Suprapubic skin (tissue), 4 donors: ENCODE results near the gene TBC1D14. TPM values are rescaled to one million over a fixed set of nuclear protein-coding genes. Genes with fewer than 3 reads are reported as not detected.
"Not testable (repeated sequence)": the region's sequence is repeated elsewhere in the genome, so short reads cannot be mapped to it uniquely, and the experiment has no call there.

Experiments used
- DNase-seq, 2 donors: peaks; one replicate each; pipeline ENCODE4 v3.0.0-alpha.2; 2019; ENCODE audit warnings: low spot score in 2 of 2
- H3K27ac ChIP-seq: fragments of 200-600 bp; sonication (generic); one replicate; pipeline ENCODE4 v1.5.1; 2019
- H3K27me3 ChIP-seq: fragments of 200-600 bp; sonication (generic); one replicate; pipeline ENCODE4 v1.5.1; 2019
- H3K36me3 ChIP-seq: fragments of 200-600 bp; sonication (generic); one replicate; pipeline ENCODE4 v1.5.1; 2019
- H3K4me1 ChIP-seq: fragments of 200-600 bp; sonication (generic); one replicate; pipeline ENCODE4 v1.5.1; 2019
- H3K4me3 ChIP-seq: fragments of 200-600 bp; sonication (generic); one replicate; pipeline ENCODE4 v1.5.1; 2019; ENCODE audit warnings: mild to moderate bottlenecking
- H3K9me3 ChIP-seq: fragments of 200-600 bp; sonication (generic); one replicate; pipeline ENCODE4 v1.5.1; 2019
- EP300 ChIP-seq: sonication (generic); formaldehyde crosslinking; IDR thresholded peaks from one replicate; pipeline ENCODE4 v1.6.1; 2017; ENCODE audit warnings: antibody characterized with exemption
- POLR2A ChIP-seq, 2 donors: fragments of 450-650 bp; IDR thresholded peaks; one replicate each; pipeline ENCODE4 v1.6.1; 2017; ENCODE audit warnings: antibody characterized with exemption in 2 of 2, mild to moderate bottlenecking in 2 of 2, moderate library complexity in 2 of 2
- POLR2AphosphoS5 ChIP-seq, 3 donors: sonication (generic); formaldehyde crosslinking; IDR thresholded peaks; one replicate each; pipeline ENCODE4 v1.6.1; 2017; ENCODE audit warnings: antibody characterized with exemption in 3 of 3
- WGBS: methylation state at CpG from one replicate; pipeline ENCODE4 v1.1.5; 2018; 5-methylcytosine and 5-hydroxymethylcytosine counted together
- total RNA-seq, 4 donors: library from RNA; depleted of rRNA; stranded (reverse); fragments of >200 nt; gene quantifications; one replicate each; pipeline ENCODE4 v1.1.0, GENCODE V29; 2016
- TF ChIP-seq, protein P1 (sequence below), 2 donors: fragments of 200-600 bp in 1 of 2; fragments of 450-650 bp in 1 of 2; sonication (generic) in 1 of 2; IDR thresholded peaks; one replicate each; pipeline ENCODE4 v1.5.1; 2016 to 2019; ENCODE audit warnings: antibody characterized with exemption in 2 of 2, mild to moderate bottlenecking in 1 of 2, moderate library complexity in 1 of 2

Gene TBC1D14
- total RNA-seq, 4 donors from 2014 or later = 55.0 to 111 (median 97.9) TPM

DNA sequence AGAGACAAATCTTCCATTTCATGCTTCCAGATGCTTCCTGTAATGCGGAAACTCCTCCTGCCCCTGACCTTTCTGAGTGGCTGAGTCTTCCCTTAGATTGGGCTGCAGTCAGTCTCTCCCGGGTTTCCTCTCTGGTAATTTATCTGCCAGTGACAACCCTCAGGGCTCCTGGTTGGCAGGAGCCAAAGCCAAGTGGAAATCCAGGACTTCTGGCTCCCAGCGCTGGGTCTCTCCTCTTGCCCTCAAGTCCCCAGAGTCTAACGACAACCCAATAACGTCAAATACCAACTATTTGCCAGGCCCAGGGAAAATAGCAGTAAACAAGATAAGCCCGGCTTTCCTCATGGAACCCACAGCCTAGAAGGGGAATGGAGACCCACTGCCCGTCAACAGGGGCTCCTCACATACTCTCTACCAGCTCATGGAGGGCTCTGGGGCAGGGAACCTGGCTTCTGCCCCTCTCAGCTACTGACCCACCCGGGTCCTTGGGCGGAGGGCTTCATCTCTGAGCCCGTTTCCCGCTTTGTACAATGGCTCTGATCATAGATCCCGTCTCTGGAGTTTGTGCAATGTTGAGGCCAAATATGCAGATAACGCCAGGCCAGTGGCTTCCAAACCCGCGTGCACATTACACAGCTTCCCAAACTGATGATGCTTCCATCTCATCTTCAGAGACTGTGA, 1.1 kb upstream of the TBC1D14 start:
- peak in 1 of 2 donors; percentile 63 for DNase-seq
- Histone ChIP-seq H3K9me3 (no peaks in the 10 kb centered on the region), H3K4me1 (peaks cover 44% of the 10 kb centered on the region), H3K27ac (peak overlapping the region; percentile 97), H3K36me3 (no peaks in the 10 kb centered on the region), H3K27me3 (no peaks in the 10 kb centered on the region), H3K4me3 (peak overlapping the region; percentile 70)
- 19% methylated on average over 15 of the region's 15 CpGs for WGBS
- TF ChIP-seq POLR2A (IDR thresholded peaks at IDR 0.05) (no peak), POLR2AphosphoS5 (IDR thresholded peaks at IDR 0.05) (no peak), EP300 (no peak)
- TF ChIP-seq, protein P1, sequence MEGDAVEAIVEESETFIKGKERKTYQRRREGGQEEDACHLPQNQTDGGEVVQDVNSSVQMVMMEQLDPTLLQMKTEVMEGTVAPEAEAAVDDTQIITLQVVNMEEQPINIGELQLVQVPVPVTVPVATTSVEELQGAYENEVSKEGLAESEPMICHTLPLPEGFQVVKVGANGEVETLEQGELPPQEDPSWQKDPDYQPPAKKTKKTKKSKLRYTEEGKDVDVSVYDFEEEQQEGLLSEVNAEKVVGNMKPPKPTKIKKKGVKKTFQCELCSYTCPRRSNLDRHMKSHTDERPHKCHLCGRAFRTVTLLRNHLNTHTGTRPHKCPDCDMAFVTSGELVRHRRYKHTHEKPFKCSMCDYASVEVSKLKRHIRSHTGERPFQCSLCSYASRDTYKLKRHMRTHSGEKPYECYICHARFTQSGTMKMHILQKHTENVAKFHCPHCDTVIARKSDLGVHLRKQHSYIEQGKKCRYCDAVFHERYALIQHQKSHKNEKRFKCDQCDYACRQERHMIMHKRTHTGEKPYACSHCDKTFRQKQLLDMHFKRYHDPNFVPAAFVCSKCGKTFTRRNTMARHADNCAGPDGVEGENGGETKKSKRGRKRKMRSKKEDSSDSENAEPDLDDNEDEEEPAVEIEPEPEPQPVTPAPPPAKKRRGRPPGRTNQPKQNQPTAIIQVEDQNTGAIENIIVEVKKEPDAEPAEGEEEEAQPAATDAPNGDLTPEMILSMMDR (IDR thresholded peaks at IDR 0.05) = no peak

DNA sequence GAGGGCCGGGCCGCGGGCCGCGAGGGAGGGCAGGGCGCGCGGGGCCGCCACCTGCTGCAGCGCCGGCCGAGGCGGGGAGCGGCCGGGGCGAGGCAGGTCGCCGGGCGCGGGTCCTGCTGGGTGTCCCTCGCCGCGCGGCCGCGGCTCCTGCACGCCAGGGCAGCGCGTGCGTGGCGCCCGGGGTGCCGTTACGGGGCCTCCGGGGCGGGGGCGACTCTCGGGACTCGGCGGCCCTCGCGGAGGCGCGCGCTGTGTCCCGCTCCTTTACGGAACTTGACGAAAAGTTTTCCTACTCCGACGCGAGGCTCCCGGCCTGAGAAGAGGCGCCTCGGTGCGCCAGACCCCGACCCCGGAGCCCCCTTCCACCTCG, 329 bp downstream of the TBC1D14 start:
- Histone ChIP-seq H3K27me3 (no peaks in the 10 kb centered on the region), H3K36me3 (no peaks in the 10 kb centered on the region), H3K9me3 (no peaks in the 10 kb centered on the region), H3K4me1 (peaks cover 44% of the 10 kb centered on the region), H3K27ac (peak overlapping the region; percentile 97), H3K4me3 (peak overlapping the region; percentile 70)
- TF ChIP-seq POLR2AphosphoS5 (IDR thresholded peaks at IDR 0.05) (no peak), POLR2A (IDR thresholded peaks at IDR 0.05) (no peak), EP300 (no peak)
- TF ChIP-seq, protein P1 (IDR thresholded peaks at IDR 0.05) = no peak
- no peak for DNase-seq
- WGBS = no CpG with 5 or more reads among the region's 58 CpGs

DNA sequence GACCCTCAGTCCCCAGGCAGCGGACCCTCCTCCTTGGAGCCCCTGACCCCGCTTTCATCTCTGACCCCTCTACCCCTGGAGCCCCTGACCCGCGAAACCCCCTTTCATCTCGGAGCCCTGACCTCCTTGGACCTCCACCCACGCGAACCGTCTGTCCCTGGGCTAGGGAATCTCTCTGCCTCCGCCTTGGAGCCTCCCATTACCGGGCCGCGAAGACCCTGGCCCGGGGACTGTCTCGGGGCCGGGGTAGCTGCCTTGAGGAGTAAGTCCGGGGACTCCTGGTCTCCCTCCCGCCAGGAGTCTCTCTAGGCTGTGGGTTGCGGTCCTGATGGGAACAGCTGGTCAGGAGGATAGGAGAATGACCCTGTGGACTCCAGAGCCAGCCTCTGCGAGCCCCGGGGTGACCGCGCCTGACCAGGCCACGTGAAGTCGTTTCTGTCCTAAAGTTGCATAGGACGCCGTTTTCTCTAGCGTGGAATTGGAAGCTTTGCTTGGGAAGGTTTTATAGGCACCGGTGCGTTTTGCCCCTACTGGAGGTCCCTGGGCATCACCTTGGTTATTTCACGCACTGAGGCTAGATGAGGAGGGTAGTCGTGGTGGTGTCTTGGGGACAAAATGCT, 824 bp downstream of the TBC1D14 start:
- H3K27ac ChIP-seq = peak overlapping the region; percentile 97

DNA sequence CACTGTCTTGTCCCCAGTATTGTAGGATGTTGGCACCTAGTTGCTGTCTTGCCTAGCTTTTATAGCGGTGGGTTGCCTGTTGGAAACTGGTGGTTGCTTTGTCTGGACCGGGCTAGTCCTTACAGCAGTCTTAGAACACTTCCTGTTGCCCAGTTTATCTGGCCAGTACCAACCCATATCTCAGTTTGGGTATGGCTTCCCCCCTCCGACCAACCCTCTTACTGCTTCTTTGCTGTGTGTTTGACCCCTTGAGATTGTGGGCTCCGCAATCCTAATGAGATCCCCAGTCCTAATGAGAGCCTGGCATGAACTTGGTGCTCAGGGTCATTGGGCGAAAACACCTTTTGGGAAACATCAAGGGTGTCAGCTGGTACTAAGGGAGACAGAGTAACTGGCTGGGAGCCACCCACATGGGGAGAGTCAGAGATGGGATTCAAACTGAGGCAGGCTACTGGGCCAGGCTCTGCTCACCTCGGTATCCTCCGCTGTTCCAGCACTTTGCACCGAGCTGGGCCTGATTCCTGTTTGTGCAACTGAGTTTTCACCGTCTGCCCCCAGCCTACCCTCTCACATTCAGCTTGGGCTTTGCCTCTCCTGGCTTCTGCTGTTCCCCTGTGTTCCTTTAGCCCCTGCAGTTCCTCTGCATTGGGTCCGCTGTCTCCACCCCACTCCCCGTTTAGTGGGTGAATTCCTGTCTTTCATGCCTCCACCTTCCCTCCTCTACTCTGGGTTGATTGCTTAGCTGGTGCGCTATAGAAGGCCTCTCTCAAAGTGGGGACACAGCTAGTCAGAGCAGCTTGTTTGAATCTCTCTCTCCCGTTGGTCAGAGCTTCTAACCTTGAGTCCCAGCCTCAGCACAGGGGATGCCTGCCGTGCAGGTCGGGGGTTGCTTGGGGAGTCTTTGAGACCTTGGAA, 1.6 kb downstream of the TBC1D14 start:
- no peaks in the 10 kb centered on the region for H3K36me3 ChIP-seq
- no peaks in the 10 kb centered on the region for H3K9me3 ChIP-seq
- H3K27ac ChIP-seq = peak overlapping the region; percentile 97
- H3K4me3 ChIP-seq = peak overlapping the region; percentile 70
- DNase-seq = peak in 1 of 2 donors; percentile 29
- 84% methylated on average over 15 of the region's 15 CpGs for WGBS
- TF ChIP-seq POLR2A (IDR thresholded peaks at IDR 0.05) = no peak
- no peak for TF ChIP-seq POLR2AphosphoS5 (IDR thresholded peaks at IDR 0.05)
- no peak for TF ChIP-seq EP300
- TF ChIP-seq, protein P1 (IDR thresholded peaks at IDR 0.05) = no peak
- H3K27me3 ChIP-seq = no peaks in the 10 kb centered on the region
- peaks cover 43% of the 10 kb centered on the region for H3K4me1 ChIP-seq

More for the DNA sequence above, 824 bp downstream of the TBC1D14 start:
- no peak for DNase-seq
- peak overlapping the region; percentile 70 for H3K4me3 ChIP-seq
- WGBS = 37% methylated on average over 11 of the region's 31 CpGs
- no peaks in the 10 kb centered on the region for H3K27me3 ChIP-seq
- no peaks in the 10 kb centered on the region for H3K9me3 ChIP-seq
- TF ChIP-seq POLR2A (IDR thresholded peaks at IDR 0.05) (peak in 1 of 2 donors; percentile 30), EP300 (no peak), POLR2AphosphoS5 (IDR thresholded peaks at IDR 0.05) (no peak)
- TF ChIP-seq, protein P1 (IDR thresholded peaks at IDR 0.05) = no peak
- H3K4me1 ChIP-seq = peaks cover 44% of the 10 kb centered on the region
- no peaks in the 10 kb centered on the region for H3K36me3 ChIP-seq

DNA sequence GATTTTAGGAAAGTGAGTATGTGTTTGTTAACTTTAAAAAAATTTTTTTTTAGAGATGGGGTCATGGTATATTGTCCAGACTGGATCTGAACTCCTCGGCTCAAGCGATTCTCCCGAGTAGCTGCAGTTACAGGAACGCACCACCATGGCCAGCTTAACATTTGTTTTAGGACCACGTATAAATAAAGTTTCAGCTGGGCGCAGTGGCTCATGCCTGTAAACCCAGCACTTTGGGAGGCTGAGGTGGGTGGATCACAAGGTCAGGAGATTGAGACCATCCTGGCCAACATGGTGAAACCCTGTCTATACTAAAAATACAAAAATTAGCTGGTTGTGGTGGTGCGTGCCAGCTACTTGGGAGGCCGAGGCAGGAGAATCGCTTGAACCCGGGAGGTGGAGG, 2.3 kb downstream of the TBC1D14 start:
- not testable (repeated sequence) for H3K27ac ChIP-seq, H3K27me3 ChIP-seq, H3K9me3 ChIP-seq, H3K36me3 ChIP-seq
- WGBS = 86% methylated on average over 10 of the region's 10 CpGs
- Histone ChIP-seq H3K4me1 (peaks cover 48% of the 10 kb centered on the region), H3K4me3 (peak overlapping the region; percentile 70)
- DNase-seq = peak in 1 of 2 donors; percentile 14
